ENCODE measurements around the gene GLTP. TPM values are rescaled to one million over a fixed set of nuclear protein-coding genes. Genes with fewer than 3 reads are reported as not detected.

GLTP gene
- total and polyA plus RNA-seq, 2 of the 13 experiments (the other 11 are each of a cell fraction or from before 2014, with no cell fraction given), result 10.7 to 12.9 TPM

DNA sequence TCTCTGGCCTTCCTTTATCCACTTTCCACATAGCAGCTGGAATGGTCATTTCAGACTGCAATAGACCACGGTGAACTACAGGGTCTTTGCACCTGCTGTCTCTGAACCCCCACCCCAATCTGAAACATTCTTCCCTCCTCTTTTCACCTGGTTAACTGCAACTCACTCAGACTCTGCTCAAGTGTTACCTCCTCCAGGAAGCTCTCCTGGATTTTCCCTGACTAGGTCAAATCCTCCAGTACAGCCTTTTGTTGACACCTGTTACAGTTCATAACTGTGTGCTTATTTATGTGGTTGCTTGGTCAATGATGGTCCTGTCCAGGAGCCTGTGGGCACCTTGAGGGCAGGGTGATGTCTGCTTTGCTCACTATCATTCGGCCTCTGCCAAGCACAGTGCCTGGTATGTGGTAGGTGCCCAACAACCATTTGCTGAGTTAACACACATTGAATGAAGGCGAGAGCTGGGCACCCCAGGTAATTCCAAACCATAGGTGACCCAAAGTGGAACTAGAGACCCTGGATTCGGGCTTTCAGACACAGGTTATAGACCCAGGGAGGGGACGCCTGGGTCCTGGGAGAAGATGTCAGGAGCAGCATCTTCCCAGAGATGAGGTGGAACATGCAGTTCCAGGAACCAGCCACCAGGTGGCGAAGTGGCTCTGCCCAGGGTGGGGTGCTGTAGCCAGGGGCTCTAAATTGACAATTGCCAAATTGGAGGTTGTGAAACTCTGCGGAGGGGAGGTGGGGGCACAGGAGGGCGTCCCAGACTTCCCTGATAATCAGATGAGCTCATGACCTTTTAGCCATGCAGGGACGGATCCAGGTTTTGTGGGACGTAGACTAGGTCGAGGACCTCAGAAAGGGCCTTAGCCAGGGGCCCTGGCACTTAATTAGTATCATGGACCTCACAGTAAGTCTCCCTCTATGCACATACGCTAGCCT is 75.2 kb downstream of the GLTP start (continued):
- no peak for TF ChIP-seq IKZF5 (CRISPR knock-in tag; IDR thresholded peaks at IDR 0.05)
- peak; percentile 45; the same call in 1 of the 2 replicates for TF ChIP-seq ZNF792 (CRISPR knock-in tag; IDR thresholded peaks at IDR 0.05)
- TF ChIP-seq TEAD2 (CRISPR knock-in tag; IDR thresholded peaks at IDR 0.05), result no peak
- TF ChIP-seq, protein P1, sequence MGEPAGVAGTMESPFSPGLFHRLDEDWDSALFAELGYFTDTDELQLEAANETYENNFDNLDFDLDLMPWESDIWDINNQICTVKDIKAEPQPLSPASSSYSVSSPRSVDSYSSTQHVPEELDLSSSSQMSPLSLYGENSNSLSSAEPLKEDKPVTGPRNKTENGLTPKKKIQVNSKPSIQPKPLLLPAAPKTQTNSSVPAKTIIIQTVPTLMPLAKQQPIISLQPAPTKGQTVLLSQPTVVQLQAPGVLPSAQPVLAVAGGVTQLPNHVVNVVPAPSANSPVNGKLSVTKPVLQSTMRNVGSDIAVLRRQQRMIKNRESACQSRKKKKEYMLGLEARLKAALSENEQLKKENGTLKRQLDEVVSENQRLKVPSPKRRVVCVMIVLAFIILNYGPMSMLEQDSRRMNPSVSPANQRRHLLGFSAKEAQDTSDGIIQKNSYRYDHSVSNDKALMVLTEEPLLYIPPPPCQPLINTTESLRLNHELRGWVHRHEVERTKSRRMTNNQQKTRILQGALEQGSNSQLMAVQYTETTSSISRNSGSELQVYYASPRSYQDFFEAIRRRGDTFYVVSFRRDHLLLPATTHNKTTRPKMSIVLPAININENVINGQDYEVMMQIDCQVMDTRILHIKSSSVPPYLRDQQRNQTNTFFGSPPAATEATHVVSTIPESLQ (CRISPR knock-in tag; conservative IDR thresholded peaks at IDR 0.05), result no peak
- TF ChIP-seq, protein P2, sequence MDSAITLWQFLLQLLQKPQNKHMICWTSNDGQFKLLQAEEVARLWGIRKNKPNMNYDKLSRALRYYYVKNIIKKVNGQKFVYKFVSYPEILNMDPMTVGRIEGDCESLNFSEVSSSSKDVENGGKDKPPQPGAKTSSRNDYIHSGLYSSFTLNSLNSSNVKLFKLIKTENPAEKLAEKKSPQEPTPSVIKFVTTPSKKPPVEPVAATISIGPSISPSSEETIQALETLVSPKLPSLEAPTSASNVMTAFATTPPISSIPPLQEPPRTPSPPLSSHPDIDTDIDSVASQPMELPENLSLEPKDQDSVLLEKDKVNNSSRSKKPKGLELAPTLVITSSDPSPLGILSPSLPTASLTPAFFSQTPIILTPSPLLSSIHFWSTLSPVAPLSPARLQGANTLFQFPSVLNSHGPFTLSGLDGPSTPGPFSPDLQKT (CRISPR knock-in tag; IDR thresholded peaks at IDR 0.05; ENCODE audit: borderline replicate concordance), result no peak
- no peak for TF ChIP-seq PBX2 (CRISPR knock-in tag; IDR thresholded peaks at IDR 0.05)
- TF ChIP-seq NBN (conservative IDR thresholded peaks at IDR 0.05), result no peak
- no peak for TF ChIP-seq AKNA (CRISPR knock-in tag; IDR thresholded peaks at IDR 0.05; ENCODE audit: borderline replicate concordance)
- no peak for TF ChIP-seq ZNF335 (CRISPR knock-in tag; IDR thresholded peaks at IDR 0.05)
- TF ChIP-seq ZNF7 (CRISPR knock-in tag; IDR thresholded peaks at IDR 0.05), result no peak
- no peak for TF ChIP-seq TAF1 (CRISPR knock-in tag; IDR thresholded peaks at IDR 0.05)
- TF ChIP-seq ZNF274 (CRISPR knock-in tag; IDR thresholded peaks at IDR 0.05), result no peak
- TF ChIP-seq BRCA1 (CRISPR knock-in tag; IDR thresholded peaks at IDR 0.05), result no peak
- TF ChIP-seq ZNF850 (CRISPR knock-in tag; conservative IDR thresholded peaks at IDR 0.05), result no peak
- TF ChIP-seq CEBPG (CRISPR knock-in tag; IDR thresholded peaks at IDR 0.05), result peak; percentile 55; the same call in 1 of the 2 replicates
